Measurements from ENCODE around the gene CNGA2.

Gene CNGA2

DNA sequence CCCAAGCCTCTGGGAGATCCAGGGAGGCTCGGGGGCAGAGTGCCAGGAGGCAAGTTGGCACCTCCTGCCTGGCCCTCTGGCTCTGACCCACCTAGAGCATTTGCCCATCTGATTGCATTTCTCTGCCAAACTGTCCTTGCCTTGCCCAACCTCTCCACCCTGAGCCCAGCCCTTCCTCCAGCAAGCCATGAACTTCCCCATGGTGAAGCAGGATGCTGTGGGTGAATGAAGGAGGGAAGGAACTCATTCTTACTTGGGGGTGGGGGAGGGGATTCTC, 9.3 kb upstream of the CNGA2 start:
- no peaks in the 10 kb centered on the region for H3F3A ChIP-seq (ENCODE audit: insufficient read depth)
- H3K79me2 ChIP-seq (ENCODE audit: insufficient read depth, low read length) = no peaks in the 10 kb centered on the region
- no peak overlapping the region for H3K4me3 ChIP-seq (ENCODE audit: insufficient read depth, low read length, poor library complexity, severe bottlenecking)
- no peaks in the 10 kb centered on the region for H3K9me3 ChIP-seq (ENCODE audit: insufficient read depth, low read length)
- TF ChIP-seq EZH2phosphoT487 (conservative IDR thresholded peaks at IDR 0.05; ENCODE audit: low read length) = no peak
- TF ChIP-seq, protein P1, sequence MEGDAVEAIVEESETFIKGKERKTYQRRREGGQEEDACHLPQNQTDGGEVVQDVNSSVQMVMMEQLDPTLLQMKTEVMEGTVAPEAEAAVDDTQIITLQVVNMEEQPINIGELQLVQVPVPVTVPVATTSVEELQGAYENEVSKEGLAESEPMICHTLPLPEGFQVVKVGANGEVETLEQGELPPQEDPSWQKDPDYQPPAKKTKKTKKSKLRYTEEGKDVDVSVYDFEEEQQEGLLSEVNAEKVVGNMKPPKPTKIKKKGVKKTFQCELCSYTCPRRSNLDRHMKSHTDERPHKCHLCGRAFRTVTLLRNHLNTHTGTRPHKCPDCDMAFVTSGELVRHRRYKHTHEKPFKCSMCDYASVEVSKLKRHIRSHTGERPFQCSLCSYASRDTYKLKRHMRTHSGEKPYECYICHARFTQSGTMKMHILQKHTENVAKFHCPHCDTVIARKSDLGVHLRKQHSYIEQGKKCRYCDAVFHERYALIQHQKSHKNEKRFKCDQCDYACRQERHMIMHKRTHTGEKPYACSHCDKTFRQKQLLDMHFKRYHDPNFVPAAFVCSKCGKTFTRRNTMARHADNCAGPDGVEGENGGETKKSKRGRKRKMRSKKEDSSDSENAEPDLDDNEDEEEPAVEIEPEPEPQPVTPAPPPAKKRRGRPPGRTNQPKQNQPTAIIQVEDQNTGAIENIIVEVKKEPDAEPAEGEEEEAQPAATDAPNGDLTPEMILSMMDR (IDR thresholded peaks at IDR 0.05; ENCODE audit: insufficient read depth, low read length, poor library complexity, severe bottlenecking) = no peak
- H3K9me2 ChIP-seq (replicated peaks; ENCODE audit: insufficient read depth, low read length) = no peaks in the 10 kb centered on the region
- H2AFZ ChIP-seq (ENCODE audit: low read depth, low read length, severe bottlenecking) = no peak overlapping the region
- no peak overlapping the region for H3K4me2 ChIP-seq (ENCODE audit: low read depth, low read length, poor library complexity, severe bottlenecking)
- H3K36me3 ChIP-seq (ENCODE audit: low read length) = no peaks in the 10 kb centered on the region
- no peaks in the 10 kb centered on the region for H4K20me1 ChIP-seq (ENCODE audit: low read depth, low read length)
- no peak overlapping the region for H3K27ac ChIP-seq (ENCODE audit: low read depth, low read length)
- H3K27me3 ChIP-seq (ENCODE audit: low read length) = no peaks in the 10 kb centered on the region
- H3K9ac ChIP-seq (ENCODE audit: low read length) = no peak overlapping the region

- no peak overlapping the region for H2AFZ ChIP-seq (ENCODE audit: low read depth, low read length, severe bottlenecking)
- no peaks in the 10 kb centered on the region for H3K9me3 ChIP-seq (ENCODE audit: insufficient read depth, low read length)
- no peak overlapping the region for H3K4me3 ChIP-seq (ENCODE audit: insufficient read depth, low read length, poor library complexity, severe bottlenecking)
- no peaks in the 10 kb centered on the region for H4K20me1 ChIP-seq (ENCODE audit: low read depth, low read length)
- no peaks in the 10 kb centered on the region for H3K9me2 ChIP-seq (replicated peaks; ENCODE audit: insufficient read depth, low read length)
- H3K79me2 ChIP-seq (ENCODE audit: insufficient read depth, low read length) = no peaks in the 10 kb centered on the region
- H3K4me2 ChIP-seq (ENCODE audit: low read depth, low read length, poor library complexity, severe bottlenecking) = no peak overlapping the region
- no peaks in the 10 kb centered on the region for H3F3A ChIP-seq (ENCODE audit: insufficient read depth)
- no peaks in the 10 kb centered on the region for H3K36me3 ChIP-seq (ENCODE audit: low read length)
- no peak for TF ChIP-seq EZH2phosphoT487 (conservative IDR thresholded peaks at IDR 0.05; ENCODE audit: low read length)
- TF ChIP-seq, protein P1 (IDR thresholded peaks at IDR 0.05; ENCODE audit: insufficient read depth, low read length, poor library complexity, severe bottlenecking) = no peak
- no peak overlapping the region for H3K9ac ChIP-seq (ENCODE audit: low read length)
- no peak overlapping the region for H3K27ac ChIP-seq (ENCODE audit: low read depth, low read length)
- no peaks in the 10 kb centered on the region for H3K27me3 ChIP-seq (ENCODE audit: low read length)
These were observed 7.8 kb upstream of the CNGA2 start for GRCh38 chrX:151726751-151727150.

DNA sequence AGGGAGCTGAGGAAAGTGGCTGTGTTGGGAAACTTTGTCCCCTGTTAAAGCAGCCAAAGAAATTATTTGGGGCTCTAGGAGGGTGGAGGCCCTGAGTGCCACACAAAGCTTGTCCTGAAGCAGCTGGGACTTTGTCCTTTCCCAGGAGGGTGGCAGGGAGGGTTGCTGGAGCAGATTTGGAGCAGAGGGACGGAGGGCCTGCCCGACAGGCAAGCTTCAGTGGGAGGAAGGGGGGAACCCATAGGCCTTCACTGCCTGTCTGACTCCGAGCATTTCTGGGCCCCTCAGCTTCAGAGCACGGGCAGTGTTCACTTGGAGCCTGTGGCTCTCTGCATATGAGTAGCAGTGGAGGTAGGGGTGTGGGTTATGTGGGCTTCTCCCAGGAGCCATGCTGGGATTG, 7.2 kb upstream of the CNGA2 start:
- no peak overlapping the region for H3K9ac ChIP-seq (ENCODE audit: low read length)
- H3K36me3 ChIP-seq (ENCODE audit: low read length) = no peaks in the 10 kb centered on the region
- no peak overlapping the region for H3K4me2 ChIP-seq (ENCODE audit: low read depth, low read length, poor library complexity, severe bottlenecking)
- H3K27me3 ChIP-seq (ENCODE audit: low read length) = no peaks in the 10 kb centered on the region
- H2AFZ ChIP-seq (ENCODE audit: low read depth, low read length, severe bottlenecking) = no peak overlapping the region
- no peak overlapping the region for H3K4me3 ChIP-seq (ENCODE audit: insufficient read depth, low read length, poor library complexity, severe bottlenecking)
- H3K27ac ChIP-seq (ENCODE audit: low read depth, low read length) = no peak overlapping the region
- no peaks in the 10 kb centered on the region for H3K79me2 ChIP-seq (ENCODE audit: insufficient read depth, low read length)
- H3K9me2 ChIP-seq (replicated peaks; ENCODE audit: insufficient read depth, low read length) = no peaks in the 10 kb centered on the region
- no peaks in the 10 kb centered on the region for H3K9me3 ChIP-seq (ENCODE audit: insufficient read depth, low read length)
- no peak for TF ChIP-seq EZH2phosphoT487 (conservative IDR thresholded peaks at IDR 0.05; ENCODE audit: low read length)
- H3F3A ChIP-seq (ENCODE audit: insufficient read depth) = no peaks in the 10 kb centered on the region
- no peaks in the 10 kb centered on the region for H4K20me1 ChIP-seq (ENCODE audit: low read depth, low read length)

- Histone ChIP-seq H3K9me2 (replicated peaks; ENCODE audit: insufficient read depth, low read length) (no peaks in the 10 kb centered on the region), H4K20me1 (ENCODE audit: low read depth, low read length) (no peaks in the 10 kb centered on the region), H3K36me3 (ENCODE audit: low read length) (no peaks in the 10 kb centered on the region), H3K79me2 (ENCODE audit: insufficient read depth, low read length) (no peaks in the 10 kb centered on the region), H3K4me2 (ENCODE audit: low read depth, low read length, poor library complexity, severe bottlenecking) (no peak overlapping the region), H2AFZ (ENCODE audit: low read depth, low read length, severe bottlenecking) (no peak overlapping the region), H3K9me3 (ENCODE audit: insufficient read depth, low read length) (no peaks in the 10 kb centered on the region), H3K4me3 (ENCODE audit: insufficient read depth, low read length, poor library complexity, severe bottlenecking) (no peak overlapping the region), H3K27ac (ENCODE audit: low read depth, low read length) (no peak overlapping the region), H3F3A (ENCODE audit: insufficient read depth) (no peaks in the 10 kb centered on the region), H3K9ac (ENCODE audit: low read length) (no peak overlapping the region), H3K27me3 (ENCODE audit: low read length) (no peaks in the 10 kb centered on the region)
- TF ChIP-seq, protein P1 (IDR thresholded peaks at IDR 0.05; ENCODE audit: insufficient read depth, low read length, poor library complexity, severe bottlenecking) = no peak
- no peak for TF ChIP-seq EZH2phosphoT487 (conservative IDR thresholded peaks at IDR 0.05; ENCODE audit: low read length)
These were observed 5.4 kb upstream of the CNGA2 start for GRCh38 chrX:151729056-151729725.
